GM19351 (cell line): ENCODE results near the gene GUCY1B1.
A peak's percentile ranks its signal among the peaks of the same experiment; 100 is the strongest.

Source experiments
- ATAC-seq: cut with Tn5 transposase; IDR thresholded peaks from one replicate; pipeline ENCODE4 v1.9.1; 2021; ENCODE audit warnings: mild to moderate bottlenecking, moderate library complexity; ENCODE audit not compliant: unreplicated experiment

The GUCY1B1 gene

GRCh38 chr4:155799116-155799793, 40.4 kb downstream of the GUCY1B1 start:
- ATAC-seq: no peak

DNA sequence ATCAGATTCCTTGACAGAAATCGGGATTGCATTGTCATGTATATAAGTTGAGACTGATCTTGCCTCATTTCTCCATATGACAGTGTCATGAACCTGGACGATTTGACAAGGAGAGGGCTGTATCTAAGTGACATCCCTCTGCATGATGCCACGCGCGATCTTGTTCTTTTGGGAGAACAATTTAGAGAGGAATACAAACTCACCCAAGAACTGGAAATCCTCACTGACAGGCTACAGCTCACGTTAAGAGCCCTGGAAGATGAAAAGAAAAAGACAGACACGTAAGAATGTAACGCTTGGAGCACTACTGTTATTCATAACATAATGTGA, 40.9 kb downstream of the GUCY1B1 start:
- no peak for ATAC-seq

DNA sequence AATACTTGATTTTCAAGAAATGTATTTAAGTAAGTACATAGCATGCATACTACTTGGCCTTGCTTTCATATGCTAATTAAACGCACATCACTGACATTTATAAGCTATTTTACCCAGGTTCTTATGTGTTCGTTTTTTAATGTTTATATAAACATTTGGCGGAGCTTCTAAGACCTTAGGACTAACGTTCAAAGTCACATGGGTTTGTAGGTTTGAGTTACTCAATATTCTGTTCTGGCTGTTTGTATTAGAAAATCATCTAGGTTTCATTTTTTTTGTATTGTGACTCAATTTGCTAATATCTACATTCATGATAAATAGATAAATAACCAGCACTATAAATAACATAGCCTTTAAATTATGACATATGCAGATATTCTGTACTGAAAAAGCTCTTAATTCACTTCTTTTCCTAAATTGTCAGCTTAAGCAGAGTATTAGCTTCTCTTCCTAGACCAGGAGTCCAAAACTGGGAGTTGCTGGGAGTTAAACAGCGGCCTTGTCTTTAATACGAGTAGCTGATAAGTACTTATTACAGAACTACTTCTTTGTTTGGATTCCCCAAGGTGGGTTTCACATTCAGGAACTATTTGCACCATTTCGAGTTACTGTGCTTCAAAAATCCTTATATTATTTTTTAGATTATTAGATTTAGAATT, 42.0 kb downstream of the GUCY1B1 start:
- ATAC-seq: no peak

DNA sequence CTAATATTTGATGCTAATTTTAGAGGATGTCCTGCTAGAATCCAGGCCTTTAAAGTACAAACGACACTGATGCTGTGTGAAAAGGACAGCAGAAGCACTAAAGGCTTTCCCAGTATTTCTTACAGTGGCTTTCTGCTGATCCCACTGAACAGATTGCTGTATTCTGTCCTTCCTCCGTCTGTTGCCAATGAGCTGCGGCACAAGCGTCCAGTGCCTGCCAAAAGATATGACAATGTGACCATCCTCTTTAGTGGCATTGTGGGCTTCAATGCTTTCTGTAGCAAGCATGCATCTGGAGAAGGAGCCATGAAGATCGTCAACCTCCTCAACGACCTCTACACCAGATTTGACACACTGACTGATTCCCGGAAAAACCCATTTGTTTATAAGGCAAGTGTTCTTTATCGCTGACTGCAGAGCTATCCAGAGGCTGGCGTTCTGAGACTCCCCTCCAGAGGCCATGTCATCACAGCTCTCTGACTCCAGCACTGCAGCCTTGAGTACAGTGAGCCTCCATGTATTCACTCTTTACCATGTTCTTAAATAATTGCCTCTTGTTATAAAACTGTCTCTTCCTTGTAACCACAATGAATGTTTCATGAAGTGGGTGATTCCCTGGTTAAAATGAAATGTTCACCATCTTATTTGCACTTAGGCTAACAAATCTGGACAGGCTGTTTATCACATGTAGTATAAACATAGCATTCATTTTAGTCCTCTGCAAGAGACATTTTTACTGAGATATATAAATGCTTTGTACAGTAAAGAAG, 43.6 kb downstream of the GUCY1B1 start:
- no peak for ATAC-seq

- ATAC-seq: no peak
Measured at GRCh38 chr4:155805016-155805415, 46.2 kb downstream of the GUCY1B1 start.

DNA sequence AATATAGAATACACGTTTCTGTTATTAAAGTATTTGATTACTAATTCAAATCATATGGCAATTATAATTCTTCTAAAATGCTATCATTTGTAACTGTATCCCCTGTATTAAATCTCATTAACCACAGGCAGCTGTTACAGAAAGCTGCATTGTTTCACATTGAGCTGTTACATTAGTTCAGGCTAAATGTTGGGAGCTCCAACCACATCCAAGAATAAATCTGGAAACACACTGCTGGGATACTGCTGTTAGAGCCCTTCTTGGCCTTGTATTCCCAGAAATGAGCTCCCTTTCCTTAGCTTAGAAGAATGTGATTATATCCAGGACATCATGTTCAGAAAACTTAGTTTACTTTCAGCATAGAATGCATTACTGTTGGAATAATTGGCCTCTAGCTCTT, 48.2 kb downstream of the GUCY1B1 start:
- ATAC-seq: no peak

- peak; percentile 98 for ATAC-seq
Measured at GRCh38 chr4:155809835-155810234, 51.0 kb downstream of the GUCY1B1 start.

- ATAC-seq: no peak
Measured at GRCh38 chr4:155811083-155811482, 52.3 kb downstream of the GUCY1B1 start.

DNA sequence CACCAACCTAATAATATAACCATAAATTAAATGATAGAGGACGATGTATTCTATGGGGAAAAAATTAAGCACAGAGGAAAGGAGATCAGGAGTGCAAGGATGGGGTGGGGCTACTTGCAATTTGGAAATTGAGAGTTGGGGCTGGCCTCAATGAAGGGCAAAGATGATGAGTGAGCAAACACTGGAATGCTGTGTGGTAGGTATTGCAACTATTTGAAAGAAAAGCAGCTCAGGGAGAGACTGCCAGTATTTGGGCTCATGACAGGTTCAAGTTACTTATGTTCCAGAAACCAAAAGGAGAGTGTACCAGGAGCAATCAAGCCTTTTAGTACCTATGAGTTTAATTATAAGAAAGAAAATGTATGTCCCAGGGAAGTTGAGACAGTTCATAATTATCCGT, 59.8 kb downstream of the GUCY1B1 start:
- ATAC-seq: no peak

- ATAC-seq: no peak
Measured at GRCh38 chr4:155819066-155819465, 60.2 kb downstream of the GUCY1B1 start.

DNA sequence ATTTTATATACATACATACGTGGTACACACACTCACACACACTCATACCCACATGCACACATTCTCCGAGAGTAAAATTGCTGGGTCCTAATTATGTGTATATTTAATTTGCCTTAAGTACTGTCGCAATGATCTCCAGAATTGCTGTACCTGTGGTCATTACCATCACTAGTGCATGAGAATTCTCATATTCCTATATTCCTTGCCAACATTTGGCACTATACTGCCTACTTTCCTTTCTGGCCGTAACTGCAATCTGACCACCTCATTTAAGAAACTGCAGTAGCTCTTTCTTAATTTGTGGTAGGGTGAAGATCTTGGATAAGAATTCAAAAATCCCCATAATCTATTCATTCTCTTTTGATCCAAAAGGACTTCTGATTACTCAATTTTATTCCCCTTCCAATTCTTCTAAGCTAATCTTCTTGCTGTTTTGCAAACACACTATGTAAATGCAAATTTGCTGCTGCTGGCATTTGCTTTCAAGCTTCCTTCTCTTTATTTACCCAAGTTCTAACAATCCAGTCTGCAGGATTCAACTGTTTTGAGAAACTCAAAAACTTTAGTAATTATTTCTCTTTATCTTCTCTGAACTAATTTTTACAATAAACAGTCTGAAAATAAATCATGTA, 62.2 kb downstream of the GUCY1B1 start:
- ATAC-seq: no peak

DNA sequence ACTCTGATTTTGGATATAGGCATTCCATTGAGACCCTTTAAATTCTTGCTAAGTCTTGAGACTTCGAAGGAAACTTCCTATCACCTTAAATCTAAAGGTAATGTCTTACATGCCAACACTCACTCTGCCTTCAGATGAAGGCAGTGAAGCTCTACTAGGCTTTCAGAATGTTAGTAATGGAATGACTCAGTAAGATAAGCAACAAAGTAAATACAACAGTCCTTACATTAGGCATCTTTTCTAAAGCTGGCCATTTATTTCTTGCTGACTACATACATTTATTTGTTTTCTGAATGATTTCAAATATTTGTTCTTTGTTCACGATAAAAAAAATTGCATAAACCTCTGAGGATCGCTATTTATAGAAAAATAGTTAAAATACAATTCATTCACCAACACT, 63.8 kb downstream of the GUCY1B1 start:
- peak; percentile 58 for ATAC-seq

DNA sequence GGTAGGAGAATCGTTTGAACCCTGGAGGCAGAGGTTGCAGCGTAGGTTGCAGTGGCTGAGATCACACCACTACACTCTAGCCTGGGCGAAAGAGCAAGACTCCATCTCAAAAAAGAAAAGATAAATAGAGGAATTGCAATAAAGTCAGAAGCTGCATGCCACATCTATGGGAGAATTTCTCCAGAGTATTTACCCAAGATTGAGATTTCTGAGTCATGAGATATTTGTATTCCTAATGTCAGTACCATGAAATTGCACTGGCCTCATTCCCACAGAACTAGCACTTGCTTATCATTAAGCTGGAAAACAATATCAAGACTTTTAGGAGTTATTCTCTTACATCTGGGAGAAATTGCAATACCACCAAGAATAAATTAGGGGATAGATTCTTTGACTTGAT, 69.8 kb downstream of the GUCY1B1 start:
- no peak for ATAC-seq

DNA sequence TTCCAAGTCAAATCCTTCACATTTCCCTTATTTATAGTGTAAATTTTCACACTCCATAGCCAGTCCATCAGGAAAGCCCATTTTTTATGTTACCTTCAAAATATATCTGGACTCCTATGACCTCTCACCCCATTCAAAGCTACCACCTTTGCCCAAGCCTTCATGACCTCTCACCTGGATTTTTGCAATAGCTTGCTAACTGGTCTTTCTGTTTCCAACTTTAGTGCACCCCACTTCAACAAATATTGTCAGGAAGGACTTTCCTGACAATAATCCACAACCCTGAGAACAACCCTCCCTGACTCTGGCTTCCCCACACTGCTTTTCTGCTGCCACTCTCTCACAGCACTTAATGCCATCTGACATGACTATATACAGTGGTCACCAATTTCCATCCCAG, 73.8 kb downstream of the GUCY1B1 start:
- ATAC-seq: no peak

- no peak for ATAC-seq
Measured at GRCh38 chr4:155837203-155837796, 78.5 kb downstream of the GUCY1B1 start.

DNA sequence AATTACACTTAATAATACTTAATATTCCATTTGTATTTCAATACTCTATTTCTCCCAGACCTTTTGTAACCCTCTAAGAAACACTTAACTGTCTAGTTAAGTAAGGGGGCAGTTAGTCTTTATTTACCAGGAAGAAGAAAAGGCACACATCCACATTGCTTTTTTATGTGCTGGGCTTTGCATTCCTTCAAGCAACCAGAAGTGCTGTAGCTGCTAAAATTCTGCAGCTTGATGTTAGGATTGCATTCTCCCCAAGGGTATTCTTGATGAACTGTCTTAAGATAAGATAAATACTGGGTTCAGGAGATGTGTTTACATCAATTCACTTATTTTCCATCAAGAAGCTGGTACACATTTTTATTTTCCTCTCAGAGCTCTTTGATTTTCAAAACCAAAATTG, 83.3 kb downstream of the GUCY1B1 start:
- ATAC-seq: no peak

GRCh38 chr4:155846929-155847328, 88.1 kb downstream of the GUCY1B1 start:
- no peak for ATAC-seq

DNA sequence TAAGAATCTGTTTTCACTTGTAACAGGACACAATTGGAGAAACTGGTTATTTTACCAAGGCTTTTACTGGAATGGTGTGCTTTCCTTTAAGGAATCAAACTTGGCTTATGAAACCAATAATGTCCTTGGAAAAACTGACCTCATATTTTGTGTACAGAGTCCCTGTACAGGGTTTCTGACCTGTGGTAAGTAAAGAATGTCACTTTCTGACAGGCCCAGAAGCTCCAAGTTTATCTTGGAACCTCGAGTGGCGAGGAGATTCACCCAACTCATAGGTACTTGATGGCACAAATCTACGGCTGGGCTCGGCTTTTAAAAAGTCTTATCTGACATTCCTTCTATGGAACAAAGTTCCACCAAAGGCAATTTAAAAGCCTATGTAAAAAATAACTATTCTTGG, 90.2 kb downstream of the GUCY1B1 start:
- ATAC-seq: no peak

- no peak for ATAC-seq
Measured at GRCh38 chr4:155853189-155853588, 94.4 kb downstream of the GUCY1B1 start.

- ATAC-seq: no peak
Measured at GRCh38 chr4:155854582-155855226, 95.9 kb downstream of the GUCY1B1 start.

DNA sequence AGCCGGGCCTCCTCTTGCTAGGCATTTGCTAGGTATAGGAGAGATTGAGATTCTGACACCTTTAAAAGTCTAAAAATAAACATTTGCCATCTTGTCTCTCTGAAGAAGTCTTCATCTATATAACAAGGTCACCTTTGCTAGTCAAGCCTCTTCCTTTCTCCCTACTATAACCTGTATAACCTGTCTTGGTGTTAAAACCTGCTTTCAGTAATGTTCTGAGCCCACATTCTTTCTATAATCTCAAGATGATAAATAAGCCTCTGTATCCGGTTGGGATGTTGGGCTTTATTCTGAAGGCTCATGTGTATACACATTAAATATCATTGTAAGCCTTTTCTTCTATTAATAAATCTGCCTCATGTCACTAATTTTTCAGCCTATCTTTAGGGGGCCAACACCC, 97.1 kb downstream of the GUCY1B1 start:
- ATAC-seq: no peak
